Loucy (cell line): ENCODE results near the gene PITPNC1.
A peak's percentile ranks its signal among the peaks of the same experiment; 100 is the strongest.

Source experiments
- H2AFZ ChIP-seq: fragments of 200-600 bp; sonication (generic); 2 replicates; pipeline ENCODE4 v1.6.0; 2016; ENCODE audit warnings: antibody characterized with exemption, mild to moderate bottlenecking, low read length, moderate library complexity
- H3F3A ChIP-seq: fragments of 200-600 bp; 2 replicates; pipeline ENCODE4 v1.6.0; 2016; ENCODE audit warnings: antibody characterized with exemption, low read depth, mild to moderate bottlenecking
- H3K27me3 ChIP-seq: fragments of 200-600 bp; sonication (generic); 2 replicates; pipeline ENCODE4 v1.6.1; 2014; ENCODE audit warnings: low read length, mild to moderate bottlenecking; ENCODE audit not compliant: insufficient read depth, poor library complexity, severe bottlenecking
- H3K36me3 ChIP-seq: fragments of 200-600 bp; sonication (generic); 2 replicates; pipeline ENCODE4 v1.6.1; 2016; ENCODE audit warnings: low read length; ENCODE audit not compliant: insufficient read depth
- H3K4me1 ChIP-seq: fragments of 200-600 bp; sonication (generic); 2 replicates; pipeline ENCODE4 v1.5.1; 2014; ENCODE audit warnings: low read length, mild to moderate bottlenecking; ENCODE audit not compliant: insufficient read depth, poor library complexity, severe bottlenecking
- H3K4me2 ChIP-seq: fragments of 200-600 bp; sonication (generic); 2 replicates; pipeline ENCODE4 v1.6.0; 2014; ENCODE audit warnings: antibody characterized with exemption, low read length, low read depth, mild to moderate bottlenecking; ENCODE audit not compliant: poor library complexity, severe bottlenecking
- H3K4me3 ChIP-seq: fragments of 200-600 bp; sonication (generic); 2 replicates; pipeline ENCODE4 v1.5.1; 2014; ENCODE audit warnings: low read length, mild to moderate bottlenecking, mixed read lengths; ENCODE audit not compliant: poor library complexity, severe bottlenecking
- H3K79me2 ChIP-seq: fragments of 200-600 bp; sonication (generic); 2 replicates; pipeline ENCODE4 v1.6.1; 2014; ENCODE audit warnings: low read length; ENCODE audit not compliant: insufficient read depth
- H3K9ac ChIP-seq: fragments of 200-600 bp; sonication (generic); 2 replicates; pipeline ENCODE4 v1.6.0; 2014; ENCODE audit warnings: mild to moderate bottlenecking, low read depth, low read length, moderate library complexity; ENCODE audit not compliant: poor library complexity, severe bottlenecking
- H3K9me2 ChIP-seq: fragments of 200-600 bp; sonication (generic); replicated peaks from 2 replicates; pipeline ENCODE4 v1.6.1; 2016; ENCODE audit warnings: low read depth, low read length, mixed read lengths
- H3K9me3 ChIP-seq: fragments of 200-600 bp; sonication (generic); 2 replicates; pipeline ENCODE4 v1.6.1; 2014; ENCODE audit warnings: mild to moderate bottlenecking, antibody characterized with exemption, low read length, low read depth; ENCODE audit not compliant: insufficient read depth
- H4K20me1 ChIP-seq: fragments of 200-600 bp; sonication (generic); 2 replicates; pipeline ENCODE4 v1.6.0; 2014; ENCODE audit warnings: antibody characterized with exemption, low read length, mild to moderate bottlenecking; ENCODE audit not compliant: insufficient read depth, poor library complexity, severe bottlenecking
- EZH2phosphoT487 ChIP-seq: fragments of 200-600 bp; IDR thresholded peaks from 2 replicates; pipeline ENCODE4 v1.6.1; 2018; ENCODE audit warnings: antibody characterized with exemption, mild to moderate bottlenecking, moderate library complexity, borderline replicate concordance
- TF ChIP-seq, protein P1 (sequence below): fragments of 200-600 bp; sonication (generic); conservative IDR thresholded peaks from 2 replicates; pipeline ENCODE4 v1.5.1; 2014; ENCODE audit warnings: mild to moderate bottlenecking, antibody characterized with exemption, low read length

Gene PITPNC1

DNA sequence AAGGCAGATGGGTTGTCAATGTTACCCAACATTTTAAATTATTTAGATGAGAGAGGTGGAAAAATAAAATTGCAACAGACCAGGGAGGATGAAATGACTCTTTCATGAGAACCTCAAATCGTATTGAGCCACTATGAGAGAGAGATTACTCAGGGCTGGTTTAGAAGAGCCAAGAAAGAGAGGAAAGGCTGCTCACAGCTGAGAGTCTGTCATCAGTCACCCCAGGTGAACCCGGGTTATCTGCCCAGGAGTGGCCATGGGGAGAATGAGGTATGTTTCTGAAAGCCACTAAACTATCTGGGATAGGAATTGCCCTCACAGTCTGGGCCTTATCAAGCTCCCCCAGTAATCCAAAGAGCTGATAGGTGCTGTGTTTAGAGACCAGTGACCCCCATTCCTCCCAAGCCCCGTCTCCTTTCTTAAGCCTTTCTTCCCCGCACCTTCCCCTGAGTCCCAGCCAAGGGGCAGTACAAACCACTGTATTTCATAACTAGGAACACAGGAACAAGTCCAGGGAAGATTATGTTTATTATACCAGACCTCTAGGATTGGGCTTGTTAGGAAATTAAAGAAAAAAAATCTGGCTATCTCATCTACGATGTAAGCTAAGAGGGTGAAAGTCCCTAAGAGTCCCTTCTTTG is 181.8 kb downstream of the PITPNC1 start:
- Histone ChIP-seq H3K36me3 (no peaks in the 10 kb centered on the region), H3K9ac (no peak overlapping the region), H2AFZ (no peak overlapping the region), H3F3A (no peaks in the 10 kb centered on the region), H3K4me1 (no peaks in the 10 kb centered on the region), H4K20me1 (no peaks in the 10 kb centered on the region), H3K4me2 (no peak overlapping the region), H3K9me2 (no peaks in the 10 kb centered on the region), H3K27me3 (no peaks in the 10 kb centered on the region), H3K79me2 (no peaks in the 10 kb centered on the region), H3K9me3 (no peaks in the 10 kb centered on the region), H3K4me3 (no peak overlapping the region)
- TF ChIP-seq, protein P1, sequence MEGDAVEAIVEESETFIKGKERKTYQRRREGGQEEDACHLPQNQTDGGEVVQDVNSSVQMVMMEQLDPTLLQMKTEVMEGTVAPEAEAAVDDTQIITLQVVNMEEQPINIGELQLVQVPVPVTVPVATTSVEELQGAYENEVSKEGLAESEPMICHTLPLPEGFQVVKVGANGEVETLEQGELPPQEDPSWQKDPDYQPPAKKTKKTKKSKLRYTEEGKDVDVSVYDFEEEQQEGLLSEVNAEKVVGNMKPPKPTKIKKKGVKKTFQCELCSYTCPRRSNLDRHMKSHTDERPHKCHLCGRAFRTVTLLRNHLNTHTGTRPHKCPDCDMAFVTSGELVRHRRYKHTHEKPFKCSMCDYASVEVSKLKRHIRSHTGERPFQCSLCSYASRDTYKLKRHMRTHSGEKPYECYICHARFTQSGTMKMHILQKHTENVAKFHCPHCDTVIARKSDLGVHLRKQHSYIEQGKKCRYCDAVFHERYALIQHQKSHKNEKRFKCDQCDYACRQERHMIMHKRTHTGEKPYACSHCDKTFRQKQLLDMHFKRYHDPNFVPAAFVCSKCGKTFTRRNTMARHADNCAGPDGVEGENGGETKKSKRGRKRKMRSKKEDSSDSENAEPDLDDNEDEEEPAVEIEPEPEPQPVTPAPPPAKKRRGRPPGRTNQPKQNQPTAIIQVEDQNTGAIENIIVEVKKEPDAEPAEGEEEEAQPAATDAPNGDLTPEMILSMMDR, result no peak
- TF ChIP-seq EZH2phosphoT487, result no peak

DNA sequence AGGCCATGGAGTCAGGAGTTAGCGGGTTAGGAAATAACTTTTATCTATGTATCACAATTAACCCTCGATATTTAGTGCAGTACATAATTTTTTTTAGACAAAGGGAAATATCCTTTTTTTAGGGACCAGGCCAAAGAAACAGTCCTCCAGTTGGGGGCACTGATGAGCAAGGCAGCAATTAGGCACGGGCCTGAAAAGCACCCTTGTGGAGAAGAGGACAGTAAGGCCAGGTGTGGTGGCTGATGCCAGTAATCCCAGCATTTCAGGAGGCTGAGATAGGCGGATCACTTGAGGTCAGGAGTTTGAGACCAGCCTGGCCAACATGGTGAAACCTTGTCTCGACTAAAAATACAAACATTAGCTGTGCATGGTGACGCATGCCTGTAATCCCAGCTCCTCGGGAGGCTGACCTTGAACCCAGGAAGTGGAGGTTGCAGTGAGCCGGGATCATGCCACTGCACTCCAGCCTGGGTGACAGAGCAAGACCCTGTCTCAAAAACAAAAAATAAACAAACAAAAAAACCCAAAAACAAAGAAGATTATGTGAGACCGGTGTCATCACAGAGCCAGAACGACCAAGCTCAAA is 182.4 kb downstream of the PITPNC1 start:
- H3K36me3 ChIP-seq, result no peaks in the 10 kb centered on the region
- H3K9me3 ChIP-seq, result no peaks in the 10 kb centered on the region
- no peak overlapping the region for H3K9ac ChIP-seq
- H3K27me3 ChIP-seq, result no peaks in the 10 kb centered on the region
- no peaks in the 10 kb centered on the region for H3K9me2 ChIP-seq
- no peaks in the 10 kb centered on the region for H3K4me1 ChIP-seq
- H3K4me3 ChIP-seq, result no peak overlapping the region
- no peak overlapping the region for H3K4me2 ChIP-seq
- no peaks in the 10 kb centered on the region for H4K20me1 ChIP-seq
- no peak overlapping the region for H2AFZ ChIP-seq
- no peaks in the 10 kb centered on the region for H3K79me2 ChIP-seq
- TF ChIP-seq EZH2phosphoT487, result no peak
- TF ChIP-seq, protein P1, result peak; percentile 59
- H3F3A ChIP-seq, result no peaks in the 10 kb centered on the region

DNA sequence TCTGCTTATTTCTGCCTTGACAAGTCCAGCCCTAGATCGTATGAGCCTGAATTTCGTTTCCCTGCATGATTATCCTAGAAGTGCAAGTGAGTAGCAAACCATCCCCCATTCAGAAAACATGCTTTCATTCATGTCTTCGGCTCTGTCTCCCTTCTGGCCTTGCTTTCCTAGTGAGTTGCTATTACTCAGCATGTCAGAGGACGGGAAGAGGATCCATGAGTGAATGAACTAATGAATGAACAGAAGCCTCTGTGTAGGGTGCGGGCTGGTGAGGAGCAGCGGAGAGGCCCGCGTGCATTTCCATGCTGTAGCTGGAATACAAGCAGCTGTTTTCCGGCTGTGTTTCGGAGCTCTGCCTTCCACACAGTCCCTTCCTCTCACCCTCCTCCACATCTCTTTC is 184.9 kb downstream of the PITPNC1 start:
- Histone ChIP-seq H3K4me3 (no peak overlapping the region), H3K9ac (no peak overlapping the region), H3F3A (no peaks in the 10 kb centered on the region), H3K9me2 (no peaks in the 10 kb centered on the region), H3K36me3 (no peaks in the 10 kb centered on the region), H2AFZ (no peak overlapping the region), H3K27me3 (no peaks in the 10 kb centered on the region), H3K4me2 (no peak overlapping the region), H3K4me1 (no peaks in the 10 kb centered on the region), H4K20me1 (no peaks in the 10 kb centered on the region), H3K9me3 (no peaks in the 10 kb centered on the region), H3K79me2 (no peaks in the 10 kb centered on the region)
- TF ChIP-seq, protein P1, result no peak
- no peak for TF ChIP-seq EZH2phosphoT487
